ENCODE data around the gene DYRK2. TPM values are rescaled to one million over a fixed set of nuclear protein-coding genes. Genes with fewer than 3 reads are reported as not detected.

The DYRK2 gene
- total RNA-seq, 2 experiments from 2014 or later: 49.5 to 53.5 TPM

DNA sequence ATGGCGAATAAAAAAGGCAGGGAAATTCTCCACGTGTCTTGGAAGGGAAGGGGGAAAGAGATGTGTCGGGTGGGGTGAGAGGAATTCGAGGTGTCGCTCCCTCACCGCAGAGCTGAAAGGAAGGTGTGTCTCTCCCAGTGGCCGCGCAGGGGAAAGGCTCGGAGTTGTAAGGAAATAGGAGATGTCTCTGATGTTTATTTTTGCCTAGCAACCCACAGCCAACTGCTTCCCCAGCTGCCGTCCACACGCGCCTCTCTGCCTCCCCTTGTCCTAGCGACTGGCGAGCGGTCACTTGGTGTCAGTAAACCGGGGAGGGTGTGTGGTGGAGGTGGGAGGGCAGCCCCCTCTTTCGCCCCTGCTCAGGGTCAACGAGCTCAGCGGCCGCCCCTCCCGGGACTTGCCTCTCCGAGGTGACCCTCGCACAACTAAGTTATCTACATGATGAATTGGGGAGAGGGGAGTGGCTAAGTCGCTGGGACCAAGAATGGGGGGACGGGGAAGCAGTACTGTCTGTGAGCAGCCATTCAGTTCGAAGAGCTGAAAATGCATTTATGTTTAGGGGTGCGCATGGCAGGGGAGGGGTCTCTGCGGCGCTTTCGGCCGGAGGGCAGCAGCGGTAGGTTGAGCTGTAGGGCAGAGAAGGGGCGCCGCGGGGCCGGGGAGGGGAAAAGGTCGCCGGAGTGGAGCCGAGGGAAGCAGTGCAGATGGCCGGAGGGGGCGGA lies 585 bp upstream of the DYRK2 start:
- no peaks in the 10 kb centered on the region for H3K9me3 Mint-ChIP-seq
- ChIA-PET CTCF (interaction anchor here (0.7 to 2.7 kb wide), 6 partner anchors 9 to 294 kb away, joined by 3 to 10 read pairs (median 4); no protein-coding TSS in a partner anchor), POLR2A (interaction anchor here (0.7 to 6.1 kb wide), 13 partner anchors 9 to 379 kb away, joined by 3 to 75 read pairs (median 5); partner anchors contain the start of gene CAND1)
- peaks cover 26% of the 10 kb centered on the region for H3K4me1 Mint-ChIP-seq
- peaks cover 14% of the 10 kb centered on the region for H3K27me3 Mint-ChIP-seq
- H3K27ac Mint-ChIP-seq: peak overlapping the region; percentile 79
- DNase-seq: peak; percentile 43
- H3K4me3 Mint-ChIP-seq: peak overlapping the region; percentile 89
- H3K36me3 Mint-ChIP-seq (ENCODE audit: low read depth): peaks cover 21% of the 10 kb centered on the region

DNA sequence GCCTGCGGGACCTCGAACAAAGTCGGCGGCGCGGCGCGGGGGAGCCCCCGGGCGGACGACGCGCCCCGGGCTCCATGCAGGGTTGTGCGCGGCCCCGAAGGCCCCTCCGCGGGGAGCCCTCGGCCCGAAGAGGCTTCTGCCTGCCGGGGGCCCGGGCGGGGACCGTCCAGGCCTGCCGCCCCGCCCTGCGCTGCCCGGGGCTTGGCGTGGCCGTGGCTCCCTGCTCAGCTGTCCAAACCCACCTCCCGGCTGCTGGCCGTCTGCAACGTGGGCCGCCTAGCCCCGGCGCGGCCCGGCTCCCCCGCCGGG lies 670 bp downstream of the DYRK2 start:
- ChIA-PET POLR2A (interaction anchor here (0.6 to 6.1 kb wide), 12 partner anchors 10 to 380 kb away, joined by 3 to 75 read pairs (median 6); partner anchors contain the start of gene CAND1), CTCF (interaction anchor here (0.6 to 2.7 kb wide), 4 partner anchors 16 to 151 kb away, joined by 3 to 8 read pairs (median 3); no protein-coding TSS in a partner anchor)
- no peak overlapping the region for H3K27ac Mint-ChIP-seq

DNA sequence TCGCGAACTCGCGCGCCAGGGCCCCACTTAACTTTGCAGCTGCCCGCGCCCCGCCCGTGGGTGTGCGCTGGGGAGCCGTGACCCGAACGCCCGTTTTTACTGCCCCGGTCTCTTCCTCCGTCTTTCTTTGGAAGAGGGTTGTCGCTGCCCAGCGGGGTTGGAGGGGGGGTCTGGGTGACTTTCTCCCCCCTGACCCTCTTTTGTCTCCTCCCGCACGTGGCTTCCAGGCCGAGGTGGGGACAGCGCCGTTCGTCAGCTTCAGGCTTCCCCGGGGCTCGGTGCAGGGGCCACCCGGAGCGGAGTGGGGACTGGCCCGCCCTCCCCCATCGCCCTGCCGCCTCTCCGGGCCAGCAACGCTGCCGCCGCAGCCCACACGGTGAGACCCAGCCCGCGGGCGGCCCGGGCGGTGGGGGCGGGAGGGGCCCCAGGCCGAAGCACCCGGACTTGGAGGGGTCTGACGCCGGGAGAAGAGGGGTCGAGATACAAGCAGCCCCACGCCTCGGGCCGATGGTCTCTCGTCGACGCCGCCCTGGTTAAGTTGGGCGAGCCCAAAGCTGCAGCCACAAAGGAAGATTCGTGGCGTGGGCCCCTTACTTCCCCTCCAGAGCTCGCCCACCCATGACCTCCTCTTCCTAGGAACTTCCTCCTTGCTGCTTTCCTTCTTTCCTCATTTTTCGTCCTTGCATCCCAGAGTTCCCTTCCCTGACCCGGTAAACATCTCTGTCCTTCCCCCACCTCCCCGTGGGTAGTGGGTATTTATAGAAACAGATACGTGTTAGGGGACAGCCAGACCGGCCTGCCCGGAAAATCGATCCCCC lies 1.2 kb downstream of the DYRK2 start:
- ChIA-PET CTCF (interaction anchor here (1.3 to 2.7 kb wide), 2 partner anchors 16 to 20 kb away, joined by 3 to 8 read pairs; no protein-coding TSS in a partner anchor), POLR2A (interaction anchor here (0.9 to 6.1 kb wide), 9 partner anchors 10 to 380 kb away, joined by 3 to 75 read pairs (median 7); partner anchors contain the start of gene CAND1)
- Mint-ChIP-seq H3K27ac (peak overlapping the region; percentile 88), H3K36me3 (ENCODE audit: low read depth) (peaks cover 39% of the 10 kb centered on the region), H3K9me3 (no peaks in the 10 kb centered on the region), H3K4me3 (peak overlapping the region; percentile 99), H3K4me1 (peaks cover 37% of the 10 kb centered on the region), H3K27me3 (peaks cover 11% of the 10 kb centered on the region)
- peak; percentile 37 for DNase-seq

More for the DNA sequence above, 670 bp downstream of the DYRK2 start:
- Mint-ChIP-seq H3K4me3 (peak overlapping the region; percentile 99), H3K27me3 (peaks cover 14% of the 10 kb centered on the region), H3K9me3 (no peaks in the 10 kb centered on the region), H3K36me3 (ENCODE audit: low read depth) (peaks cover 33% of the 10 kb centered on the region), H3K4me1 (peaks cover 34% of the 10 kb centered on the region)
- no peak for DNase-seq

DNA sequence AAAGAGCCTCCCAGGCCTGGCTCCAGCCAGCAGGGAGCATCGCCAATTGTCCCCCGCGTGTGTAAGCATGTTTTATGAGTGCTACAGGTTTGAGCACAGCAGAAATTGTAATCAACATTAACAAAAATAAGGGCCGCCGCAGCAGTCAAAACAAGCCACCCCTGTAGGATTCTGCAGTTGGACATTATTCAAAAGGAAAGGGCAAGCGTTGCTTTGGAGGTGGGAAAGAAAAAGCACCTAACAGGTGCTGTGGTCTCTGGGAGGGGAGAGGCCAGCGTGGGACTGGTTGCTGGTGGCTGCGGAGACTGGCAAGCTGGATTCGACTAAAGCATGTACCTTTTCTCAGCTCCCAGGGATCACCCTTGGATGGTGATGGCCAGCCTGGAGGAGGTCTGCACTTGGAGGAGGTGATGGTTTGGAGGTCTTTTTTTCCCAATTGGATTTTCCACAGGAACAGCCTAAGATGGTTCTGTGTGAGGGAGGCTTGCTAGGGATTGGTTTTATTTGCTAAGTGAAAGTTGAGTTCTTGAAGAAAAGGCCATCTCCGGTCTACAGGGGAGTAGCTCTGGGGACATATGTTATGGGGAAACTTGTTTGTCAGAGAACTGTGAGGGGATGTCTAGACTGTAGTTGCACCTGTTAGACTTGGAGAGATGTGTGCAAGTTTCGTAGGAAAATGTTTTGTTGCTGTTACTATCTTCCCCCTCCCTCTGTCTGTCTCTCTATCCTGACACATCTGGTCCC lies 2.0 kb downstream of the DYRK2 start:
- Mint-ChIP-seq H3K36me3 (ENCODE audit: low read depth) (peaks cover 47% of the 10 kb centered on the region), H3K4me1 (peaks cover 40% of the 10 kb centered on the region), H3K9me3 (no peaks in the 10 kb centered on the region), H3K27ac (peak overlapping the region; percentile 88), H3K27me3 (peaks cover 10% of the 10 kb centered on the region), H3K4me3 (peak overlapping the region; percentile 99)
- POLR2A ChIA-PET: interaction anchor here (0.7 to 6.1 kb wide), 6 partner anchors 19 to 530 kb away, joined by 3 to 75 read pairs (median 4); partner anchors contain the start of gene CAND1
- DNase-seq: peak; percentile 20
- CTCF ChIA-PET: interaction anchor here (1.3 kb wide), 1 partner anchor 21 kb away, joined by 3 read pairs; no protein-coding TSS in a partner anchor

DNA sequence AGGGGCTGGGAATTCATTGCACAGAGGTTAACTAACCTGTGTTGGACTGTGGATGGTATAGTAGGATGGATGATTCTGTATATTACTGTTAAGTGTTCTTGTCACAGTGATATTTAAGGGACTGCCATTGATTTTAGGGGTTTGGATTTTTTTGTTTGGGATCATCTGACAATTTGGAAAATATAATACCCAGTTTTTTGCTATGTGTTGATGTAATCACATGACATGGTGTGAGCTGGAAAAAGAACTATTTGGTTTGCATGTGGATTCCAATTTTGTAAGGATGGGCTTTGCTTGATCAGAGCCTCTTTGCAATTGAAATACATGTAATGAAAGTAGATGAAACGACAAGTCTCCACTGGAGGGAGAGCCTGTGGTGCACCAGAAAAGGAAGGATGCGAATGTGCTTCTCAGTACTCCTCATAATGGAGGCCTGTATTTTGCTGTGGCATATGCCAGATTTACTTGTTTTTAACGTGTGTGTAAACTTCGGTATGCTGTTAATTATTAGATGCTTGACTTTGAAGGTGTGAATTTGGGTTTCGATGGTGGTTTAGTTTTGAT lies 2.7 kb downstream of the DYRK2 start:
- ChIA-PET CTCF (no interaction called here), POLR2A (interaction anchor here (0.7 to 6.1 kb wide), 4 partner anchors 20 to 530 kb away, joined by 3 to 75 read pairs (median 14); partner anchors contain the start of gene CAND1)
- Mint-ChIP-seq H3K4me3 (peak overlapping the region; percentile 99), H3K36me3 (ENCODE audit: low read depth) (peaks cover 50% of the 10 kb centered on the region), H3K27ac (peak overlapping the region; percentile 88), H3K27me3 (peaks cover 8% of the 10 kb centered on the region), H3K4me1 (peaks cover 40% of the 10 kb centered on the region), H3K9me3 (no peaks in the 10 kb centered on the region)
- peak; percentile 51 for DNase-seq

DNA sequence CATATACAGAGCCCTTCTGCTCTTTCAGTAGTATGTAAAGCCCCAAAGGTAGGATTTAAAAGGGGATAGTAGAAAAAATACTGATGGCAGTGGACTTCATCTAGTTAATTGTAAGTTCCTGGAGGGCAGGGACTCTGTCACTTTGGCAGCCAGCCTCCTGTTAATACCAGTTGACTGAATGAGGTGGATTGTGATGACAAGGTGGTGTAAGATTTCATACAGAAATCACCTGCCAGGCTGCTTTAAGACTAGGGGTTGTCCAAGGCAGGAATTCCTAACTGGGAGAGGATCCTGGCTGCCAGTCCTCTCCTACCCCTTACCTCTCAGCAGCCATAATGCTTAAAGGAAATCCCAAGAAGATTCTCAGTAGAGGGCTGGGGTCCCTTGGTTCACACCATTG lies 7.3 kb downstream of the DYRK2 start:
- ChIA-PET CTCF (no interaction called here), POLR2A (no interaction called here)
- Mint-ChIP-seq H3K27me3 (no peaks in the 10 kb centered on the region), H3K4me3 (no peak overlapping the region), H3K4me1 (peaks cover 30% of the 10 kb centered on the region), H3K9me3 (no peaks in the 10 kb centered on the region), H3K27ac (no peak overlapping the region), H3K36me3 (ENCODE audit: low read depth) (peaks cover 78% of the 10 kb centered on the region)
- no peak for DNase-seq

DNA sequence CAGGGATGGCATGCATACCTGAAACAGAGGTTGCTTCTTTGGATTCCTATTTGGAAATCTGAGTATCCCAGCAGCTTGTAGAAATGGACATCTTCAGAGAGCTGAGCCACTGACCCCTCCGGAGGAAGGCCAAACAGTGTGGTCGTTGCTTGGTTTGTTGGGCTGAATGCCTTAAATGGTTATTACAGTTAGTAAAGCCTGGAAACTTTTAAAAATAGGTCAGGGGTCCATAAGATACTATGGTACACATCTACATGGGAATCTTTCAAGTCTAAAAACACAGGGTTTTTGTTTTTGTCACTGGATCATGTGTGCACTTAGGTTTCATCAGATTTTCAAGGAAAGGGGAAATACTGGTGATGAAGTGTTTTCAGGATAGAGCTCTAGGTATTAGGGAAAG lies 7.7 kb downstream of the DYRK2 start:
- Mint-ChIP-seq H3K27ac (no peak overlapping the region), H3K9me3 (no peaks in the 10 kb centered on the region), H3K4me3 (no peak overlapping the region), H3K4me1 (peaks cover 29% of the 10 kb centered on the region), H3K36me3 (ENCODE audit: low read depth) (peaks cover 78% of the 10 kb centered on the region), H3K27me3 (no peaks in the 10 kb centered on the region)
- no peak for DNase-seq
- ChIA-PET CTCF (no interaction called here), POLR2A (no interaction called here)

DNA sequence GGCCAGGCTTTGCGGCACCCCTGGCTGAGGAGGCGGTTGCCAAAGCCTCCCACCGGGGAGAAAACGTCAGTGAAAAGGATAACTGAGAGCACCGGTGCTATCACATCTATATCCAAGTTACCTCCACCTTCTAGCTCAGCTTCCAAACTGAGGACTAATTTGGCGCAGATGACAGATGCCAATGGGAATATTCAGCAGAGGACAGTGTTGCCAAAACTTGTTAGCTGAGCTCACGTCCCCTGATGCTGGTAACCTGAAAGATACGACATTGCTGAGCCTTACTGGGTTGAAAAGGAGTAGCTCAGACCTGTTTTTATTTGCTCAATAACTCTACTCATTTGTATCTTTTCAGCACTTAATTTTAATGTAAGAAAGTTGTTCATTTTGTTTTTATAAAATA lies 9.9 kb downstream of the DYRK2 start:
- H3K4me1 Mint-ChIP-seq: peaks cover 32% of the 10 kb centered on the region

DNA sequence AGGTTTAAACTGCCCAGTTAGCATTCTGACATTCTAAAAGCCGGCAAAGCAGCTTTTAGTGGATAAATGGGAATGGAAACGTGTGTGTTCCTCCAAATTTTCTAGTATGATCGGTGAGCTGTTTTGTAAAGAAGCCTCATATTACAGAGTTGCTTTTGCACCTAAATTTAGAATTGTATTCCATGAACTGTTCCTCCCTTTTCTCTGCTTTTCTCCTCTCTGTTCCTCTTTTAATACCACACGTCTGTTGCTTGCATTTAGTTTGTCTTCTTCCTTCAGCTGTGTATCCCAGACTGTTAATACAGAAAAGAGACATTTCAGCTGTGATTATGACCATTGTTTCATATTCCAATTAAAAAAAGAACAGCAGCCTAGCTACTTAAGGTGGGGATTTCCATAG lies 10.7 kb downstream of the DYRK2 start:
- ChIA-PET CTCF (no interaction called here), POLR2A (interaction anchor here (1.1 kb wide), 1 partner anchor 10 kb away, joined by 3 read pairs; no protein-coding TSS in a partner anchor)
- H3K4me3 Mint-ChIP-seq: no peak overlapping the region
- peaks cover 74% of the 10 kb centered on the region for H3K36me3 Mint-ChIP-seq (ENCODE audit: low read depth)
- H3K4me1 Mint-ChIP-seq: peaks cover 25% of the 10 kb centered on the region
- H3K9me3 Mint-ChIP-seq: no peaks in the 10 kb centered on the region
- H3K27me3 Mint-ChIP-seq: no peaks in the 10 kb centered on the region
- no peak for DNase-seq
- H3K27ac Mint-ChIP-seq: no peak overlapping the region

More for the DNA sequence above, 9.9 kb downstream of the DYRK2 start:
- DNase-seq: no peak
- H3K9me3 Mint-ChIP-seq: no peaks in the 10 kb centered on the region
- H3K36me3 Mint-ChIP-seq (ENCODE audit: low read depth): peaks cover 81% of the 10 kb centered on the region
- ChIA-PET CTCF (no interaction called here), POLR2A (interaction anchor here (0.9 kb wide), 1 partner anchor 10 kb away, joined by 3 read pairs; the partner anchor contains the start of gene DYRK2)
- no peak overlapping the region for H3K4me3 Mint-ChIP-seq
- H3K27me3 Mint-ChIP-seq: no peaks in the 10 kb centered on the region
- no peak overlapping the region for H3K27ac Mint-ChIP-seq

DNA sequence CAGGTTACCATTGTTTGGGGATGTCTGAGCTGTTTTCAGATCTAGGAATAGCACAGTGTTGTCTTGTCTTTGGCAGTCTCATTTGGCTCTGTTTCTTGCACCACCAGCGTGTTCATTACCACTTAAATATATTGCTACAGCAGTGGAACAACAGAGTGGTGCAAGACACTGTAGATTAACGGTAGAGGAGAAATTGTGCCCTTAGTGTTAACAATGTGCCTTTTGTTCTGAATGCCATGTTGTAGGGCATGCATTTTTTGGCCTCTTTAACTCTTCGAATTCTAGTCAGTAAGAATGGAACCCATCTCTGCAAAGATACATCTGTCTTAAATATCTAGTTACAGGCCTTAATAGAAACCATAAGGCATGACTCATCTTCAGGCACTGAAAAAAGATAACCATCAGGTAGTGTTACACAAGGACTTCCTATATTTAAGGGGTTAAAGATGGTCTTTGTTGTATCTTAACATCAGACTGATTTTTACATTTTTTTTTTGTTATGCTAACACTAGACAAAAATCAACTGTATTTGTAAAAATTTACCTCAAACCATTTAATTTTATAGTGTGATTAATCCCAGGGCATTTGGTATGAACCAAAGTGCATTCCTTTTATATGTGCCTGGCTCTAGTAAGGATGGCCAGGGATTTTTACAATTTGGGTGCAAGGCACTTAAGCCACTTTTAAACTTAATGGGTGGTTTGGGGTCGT lies 12.9 kb downstream of the DYRK2 start:
- no peaks in the 10 kb centered on the region for H3K27me3 Mint-ChIP-seq
- no peak for DNase-seq
- H3K9me3 Mint-ChIP-seq: no peaks in the 10 kb centered on the region
- peaks cover 18% of the 10 kb centered on the region for H3K4me1 Mint-ChIP-seq
- H3K36me3 Mint-ChIP-seq (ENCODE audit: low read depth): peaks cover 57% of the 10 kb centered on the region
- ChIA-PET CTCF (interaction anchor here (1.4 kb wide), 1 partner anchor 13 kb away, joined by 3 read pairs; the partner anchor contains the start of gene DYRK2), POLR2A (no interaction called here)
- H3K4me3 Mint-ChIP-seq: no peak overlapping the region
- no peak overlapping the region for H3K27ac Mint-ChIP-seq

DNA sequence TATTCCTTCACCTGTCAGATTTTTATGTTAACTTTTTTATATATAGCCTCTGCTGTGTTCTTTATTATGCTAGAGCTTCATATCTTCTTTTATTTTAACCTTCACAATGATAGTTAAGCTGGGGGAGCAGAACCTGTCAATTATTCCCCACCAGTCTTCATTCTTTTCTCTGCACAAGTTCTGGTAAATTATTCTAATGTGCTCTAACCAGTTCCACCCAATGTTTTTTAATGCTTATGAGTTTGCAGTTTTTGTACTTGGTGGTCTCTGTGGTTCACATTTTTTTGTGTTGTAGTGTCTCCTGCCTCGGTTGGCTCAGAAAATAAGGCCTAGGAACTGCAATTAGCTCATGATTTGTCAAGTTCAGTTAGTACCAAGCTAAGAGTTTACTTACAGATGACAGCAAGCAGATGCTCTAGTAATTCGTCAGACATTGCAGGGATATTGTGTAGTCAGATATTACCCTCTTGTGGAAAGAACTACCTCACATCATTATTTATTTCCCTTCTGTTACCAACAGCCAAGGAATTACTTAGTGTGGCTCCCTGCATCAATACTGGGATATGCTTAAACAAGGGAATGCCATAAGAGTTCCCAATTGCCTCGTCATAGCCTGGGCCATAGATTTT lies 14.5 kb downstream of the DYRK2 start:
- H3K9me3 Mint-ChIP-seq: no peaks in the 10 kb centered on the region
- ChIA-PET POLR2A (interaction anchor here (1.3 kb wide), 1 partner anchor 37 kb away, joined by 3 read pairs; no protein-coding TSS in a partner anchor), CTCF (interaction anchor here (0.6 kb wide), 1 partner anchor 307 kb away, joined by 6 read pairs; no protein-coding TSS in a partner anchor)
- peaks cover 45% of the 10 kb centered on the region for H3K36me3 Mint-ChIP-seq (ENCODE audit: low read depth)
- DNase-seq: no peak
- H3K4me1 Mint-ChIP-seq: peaks cover 17% of the 10 kb centered on the region
- no peak overlapping the region for H3K27ac Mint-ChIP-seq
- H3K27me3 Mint-ChIP-seq: no peaks in the 10 kb centered on the region
- no peak overlapping the region for H3K4me3 Mint-ChIP-seq
